ENCODE data around the gene COX19. TPM values are rescaled to one million over a fixed set of nuclear protein-coding genes. Genes with fewer than 3 reads are reported as not detected.

The COX19 gene
- total RNA-seq, 1 experiment from 2014 or later, result 12.3 TPM

DNA sequence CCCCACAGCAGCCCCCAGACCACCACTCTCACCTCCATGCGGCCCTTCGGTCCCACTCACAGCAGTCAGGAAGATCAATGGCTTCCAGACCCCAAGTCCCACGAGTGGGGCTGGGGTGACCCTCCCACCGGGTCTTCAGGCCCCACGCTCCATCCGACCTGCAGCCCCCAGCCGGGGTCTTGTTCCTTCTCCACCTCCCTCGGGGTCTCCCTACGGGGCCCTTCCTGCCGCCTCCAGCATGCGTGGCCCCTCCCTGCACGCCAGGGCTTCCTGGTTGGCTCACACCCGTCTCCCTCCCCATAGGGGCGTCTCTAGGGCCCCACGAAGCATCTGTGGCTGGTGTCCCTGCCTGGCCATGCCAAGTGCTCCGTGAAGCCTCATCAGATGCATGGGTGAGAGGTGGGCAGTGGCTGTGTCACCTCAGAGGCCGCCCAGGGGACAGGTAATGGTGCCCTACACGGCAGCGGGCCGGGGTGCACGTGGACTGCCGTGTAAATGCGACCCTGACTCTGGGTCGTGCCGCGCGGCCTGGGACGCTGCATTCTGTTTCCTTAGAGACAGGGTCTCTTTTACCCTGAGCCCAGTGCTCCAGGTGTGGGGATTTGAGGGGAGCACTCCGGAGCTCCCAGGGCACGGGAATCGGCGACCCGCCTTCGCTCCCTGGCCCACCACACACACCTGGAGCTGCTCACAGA is 40.7 kb downstream of the COX19 start:
- no CpG with 5 or more reads among the region's 34 CpGs for WGBS (ENCODE audit: extremely low coverage, insufficient read length, low lambda C conversion rate)
- Histone ChIP-seq H3K79me1 (ENCODE audit: insufficient read depth, low read depth, low read length, poor library complexity, severe bottlenecking) (no peaks in the 10 kb centered on the region), H3K9ac (ENCODE audit: extremely low read depth, insufficient read length, low read length) (no peak overlapping the region), H2BK120ac (ENCODE audit: low read depth, low read length, poor library complexity, severe bottlenecking) (no peak overlapping the region), H3K27ac (ENCODE audit: insufficient read length, low read depth, low read length) (no peak overlapping the region), H4K20me1 (ENCODE audit: control insufficient read depth, insufficient read depth, insufficient read length) (no peaks in the 10 kb centered on the region), H3K4ac (ENCODE audit: low read depth, low read length) (no peak overlapping the region), H3K4me1 (ENCODE audit: insufficient read depth, low read length) (no peaks in the 10 kb centered on the region), H3T11ph (ENCODE audit: low read length) (no peak overlapping the region), H2AFZ (ENCODE audit: low read length) (no peak overlapping the region), H2BK15ac (ENCODE audit: low read depth, low read length) (no peak overlapping the region), H3K14ac (ENCODE audit: insufficient read depth, low read length) (0 out of 2 replicates have a peak overlapping the region, but pooled peaks have one; percentile 28), H3K27me3 (ENCODE audit: insufficient read depth, low read length) (no peaks in the 10 kb centered on the region), H3K56ac (ENCODE audit: insufficient read length, low read depth, low read length) (no peak overlapping the region), H2BK5ac (ENCODE audit: insufficient read length, low read length) (no peak overlapping the region), H3K4me2 (ENCODE audit: insufficient read depth, insufficient read length, low read length) (no peak overlapping the region), H2BK20ac (ENCODE audit: low read depth, low read length, poor library complexity, severe bottlenecking) (no peak overlapping the region), H2BK12ac (ENCODE audit: insufficient read length, low read depth, low read length) (no peak overlapping the region), H4K8ac (replicated peaks; ENCODE audit: insufficient read length, low read depth, low read length) (no peak overlapping the region), H4K5ac (ENCODE audit: insufficient read length, low read depth, low read length) (no peak overlapping the region), H3K23me2 (ENCODE audit: insufficient read length, low read depth, low read length, poor library complexity, severe bottlenecking) (no peaks in the 10 kb centered on the region), H3K79me2 (ENCODE audit: insufficient read depth, low read length) (no peaks in the 10 kb centered on the region), H4K91ac (ENCODE audit: insufficient read length, low read depth, low read length) (no peak overlapping the region), H2AK5ac (ENCODE audit: insufficient read length, low read length) (no peak overlapping the region), H3K9me3 (ENCODE audit: control insufficient read depth, low read depth, low read length) (no peaks in the 10 kb centered on the region), H3K23ac (ENCODE audit: insufficient read length, low read depth, low read length) (no peak overlapping the region), H3K18ac (ENCODE audit: insufficient read length, low read depth, low read length) (no peak overlapping the region)
- no peak for DNase-seq
- H3K4me3 Mint-ChIP-seq, result no peak overlapping the region
- H3K4me1 Mint-ChIP-seq, result peaks cover 4 to 5% of the 10 kb centered on the region in 2 experiments; a peak in 2 of 4 replicates
- TF ChIP-seq, protein P1, sequence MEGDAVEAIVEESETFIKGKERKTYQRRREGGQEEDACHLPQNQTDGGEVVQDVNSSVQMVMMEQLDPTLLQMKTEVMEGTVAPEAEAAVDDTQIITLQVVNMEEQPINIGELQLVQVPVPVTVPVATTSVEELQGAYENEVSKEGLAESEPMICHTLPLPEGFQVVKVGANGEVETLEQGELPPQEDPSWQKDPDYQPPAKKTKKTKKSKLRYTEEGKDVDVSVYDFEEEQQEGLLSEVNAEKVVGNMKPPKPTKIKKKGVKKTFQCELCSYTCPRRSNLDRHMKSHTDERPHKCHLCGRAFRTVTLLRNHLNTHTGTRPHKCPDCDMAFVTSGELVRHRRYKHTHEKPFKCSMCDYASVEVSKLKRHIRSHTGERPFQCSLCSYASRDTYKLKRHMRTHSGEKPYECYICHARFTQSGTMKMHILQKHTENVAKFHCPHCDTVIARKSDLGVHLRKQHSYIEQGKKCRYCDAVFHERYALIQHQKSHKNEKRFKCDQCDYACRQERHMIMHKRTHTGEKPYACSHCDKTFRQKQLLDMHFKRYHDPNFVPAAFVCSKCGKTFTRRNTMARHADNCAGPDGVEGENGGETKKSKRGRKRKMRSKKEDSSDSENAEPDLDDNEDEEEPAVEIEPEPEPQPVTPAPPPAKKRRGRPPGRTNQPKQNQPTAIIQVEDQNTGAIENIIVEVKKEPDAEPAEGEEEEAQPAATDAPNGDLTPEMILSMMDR (conservative IDR thresholded peaks at IDR 0.05), result no peak
- H3K36me3 Mint-ChIP-seq (ENCODE audit: insufficient read depth in 1 of 3, low read depth in 3 of 3), result no peaks in the 10 kb centered on the region
- no peaks in the 10 kb centered on the region for H3K27me3 Mint-ChIP-seq (ENCODE audit: low read depth)
- H3K9me3 Mint-ChIP-seq, result no peaks in the 10 kb centered on the region
- H3K27ac Mint-ChIP-seq, result no peak overlapping the region; a peak in 1 of 7 replicates

Data from H9 (cell line).